Upper lobe of left lung (tissue), 4 donors: Measurements from ENCODE around the gene NEURL2.

ENCODE experiments used
- POLR2A ChIP-seq, 4 donors: fragments of 450-650 bp; IDR thresholded peaks; one replicate each; pipeline ENCODE4 v1.5.1; 2016 to 2017; ENCODE audit warnings: antibody characterized with exemption in 4 of 4, mild to moderate bottlenecking in 2 of 4
- POLR2AphosphoS5 ChIP-seq, 2 donors: sonication (generic); formaldehyde crosslinking; IDR thresholded peaks; one replicate each; pipeline ENCODE4 v1.5.1; 2017; ENCODE audit warnings: antibody characterized with exemption in 2 of 2
- TF ChIP-seq, protein P1 (sequence below), 6 experiments: fragments of 450-650 bp in 4 of 6; fragments of 200-600 bp in 2 of 6; sonication (generic) in 2 of 6; IDR thresholded peaks; one replicate each; pipeline ENCODE4 v1.5.1; 2016 to 2019; ENCODE audit warnings: antibody characterized with exemption in 6 of 6

- TF ChIP-seq, protein P1, sequence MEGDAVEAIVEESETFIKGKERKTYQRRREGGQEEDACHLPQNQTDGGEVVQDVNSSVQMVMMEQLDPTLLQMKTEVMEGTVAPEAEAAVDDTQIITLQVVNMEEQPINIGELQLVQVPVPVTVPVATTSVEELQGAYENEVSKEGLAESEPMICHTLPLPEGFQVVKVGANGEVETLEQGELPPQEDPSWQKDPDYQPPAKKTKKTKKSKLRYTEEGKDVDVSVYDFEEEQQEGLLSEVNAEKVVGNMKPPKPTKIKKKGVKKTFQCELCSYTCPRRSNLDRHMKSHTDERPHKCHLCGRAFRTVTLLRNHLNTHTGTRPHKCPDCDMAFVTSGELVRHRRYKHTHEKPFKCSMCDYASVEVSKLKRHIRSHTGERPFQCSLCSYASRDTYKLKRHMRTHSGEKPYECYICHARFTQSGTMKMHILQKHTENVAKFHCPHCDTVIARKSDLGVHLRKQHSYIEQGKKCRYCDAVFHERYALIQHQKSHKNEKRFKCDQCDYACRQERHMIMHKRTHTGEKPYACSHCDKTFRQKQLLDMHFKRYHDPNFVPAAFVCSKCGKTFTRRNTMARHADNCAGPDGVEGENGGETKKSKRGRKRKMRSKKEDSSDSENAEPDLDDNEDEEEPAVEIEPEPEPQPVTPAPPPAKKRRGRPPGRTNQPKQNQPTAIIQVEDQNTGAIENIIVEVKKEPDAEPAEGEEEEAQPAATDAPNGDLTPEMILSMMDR (IDR thresholded peaks at IDR 0.05) = no peak
- TF ChIP-seq POLR2A (IDR thresholded peaks at IDR 0.05) (no peak), POLR2AphosphoS5 (IDR thresholded peaks at IDR 0.05) (no peak)
Measured at GRCh38 chr20:45893831-45894230, 2.8 kb upstream of the NEURL2 start.
